ENCODE results near the gene ORM2. TPM values are rescaled to one million over a fixed set of nuclear protein-coding genes. Genes with fewer than 3 reads are reported as not detected.

The ORM2 gene
- total RNA-seq, 1 donor from 2014 or later = not detected

DNA sequence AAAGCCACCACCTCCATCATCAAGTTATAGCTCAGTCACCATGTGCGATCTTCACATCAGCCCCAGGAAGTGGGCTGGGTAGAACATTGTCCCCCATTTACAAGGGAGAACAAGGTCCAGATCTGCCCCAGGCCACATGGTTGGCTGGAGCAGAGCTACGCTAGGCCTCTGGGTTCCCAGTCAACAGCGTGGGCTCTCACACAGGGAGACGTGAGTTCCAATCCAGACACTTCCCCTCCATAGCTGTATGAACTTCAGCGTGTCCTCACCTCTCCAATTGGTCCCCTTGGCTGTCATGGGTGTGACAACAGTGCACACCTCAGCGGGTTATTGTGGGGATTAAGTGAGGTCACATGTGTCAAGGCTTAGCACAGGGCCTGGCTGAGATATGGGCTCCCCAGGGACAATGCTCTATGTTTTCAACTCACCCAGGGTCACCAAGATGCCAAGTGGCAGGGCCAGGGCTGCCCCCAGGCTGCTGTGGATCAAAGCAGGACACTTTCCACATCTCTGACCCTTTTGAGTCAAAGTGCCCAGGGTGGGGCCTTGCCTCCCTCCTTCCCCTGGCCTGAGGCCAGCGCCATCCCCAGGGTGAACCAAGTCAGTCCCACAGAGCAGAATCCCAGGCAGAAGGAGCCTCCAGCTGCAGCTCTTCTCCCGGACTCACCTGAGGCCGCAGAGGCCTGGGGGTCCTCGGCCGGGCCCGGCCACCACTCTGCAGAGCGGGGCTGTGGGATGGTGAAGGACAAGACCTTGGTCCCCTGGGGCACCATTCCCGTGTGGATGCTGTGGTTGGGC lies 38.3 kb downstream of the ORM2 start:
- no peak overlapping the region for H3K27ac Mint-ChIP-seq (ENCODE audit: unreplicated experiment)
- no peaks in the 10 kb centered on the region for H3K79me2 ChIP-seq (ENCODE audit: insufficient read depth, low read length)

DNA sequence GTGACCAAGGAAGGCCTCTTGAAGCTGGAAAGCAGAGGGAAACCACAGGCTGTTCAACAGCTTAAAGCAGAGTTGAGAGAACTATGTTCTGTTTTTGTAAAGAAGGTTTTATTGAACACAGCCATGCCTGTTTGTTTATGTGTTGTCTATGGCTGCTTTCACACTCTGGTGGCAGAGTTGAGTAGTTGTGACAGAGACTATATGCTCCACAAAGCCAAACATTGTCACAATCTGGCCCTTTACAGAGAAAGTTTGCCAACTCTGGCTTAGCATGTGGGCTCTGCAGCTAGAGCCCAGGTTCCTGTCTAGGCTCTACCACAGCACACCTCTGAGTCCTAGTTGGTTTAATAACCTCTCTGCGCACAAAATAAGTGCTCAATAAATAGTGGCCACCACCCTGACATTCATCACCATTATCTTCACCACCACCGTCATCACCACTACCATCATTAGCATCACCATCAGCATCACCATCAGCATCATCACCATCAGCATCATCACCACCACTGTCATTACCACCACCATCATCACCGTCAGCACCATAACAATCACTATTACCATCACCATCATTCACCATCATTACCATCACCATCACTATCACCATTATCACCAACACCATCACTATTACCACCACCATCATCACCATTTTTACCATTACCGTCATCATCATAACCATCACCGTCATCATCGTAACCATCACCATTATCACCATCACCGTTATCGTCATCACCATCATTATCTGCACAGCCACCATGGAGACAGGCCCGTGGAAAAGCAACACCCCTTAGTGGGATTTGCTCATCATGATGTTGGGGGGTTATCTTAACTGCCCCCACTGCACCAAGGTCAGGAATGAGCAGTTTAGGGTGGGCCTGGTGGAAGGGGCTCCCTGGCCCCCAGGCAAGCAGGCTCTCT lies 39.8 kb downstream of the ORM2 start:
- H2AFZ ChIP-seq (ENCODE audit: low read depth, low read length) = no peak overlapping the region
- peaks cover 17% of the 10 kb centered on the region for H3K36me3 Mint-ChIP-seq (ENCODE audit: low read depth, unreplicated experiment)
- H3K9ac ChIP-seq (ENCODE audit: low read length) = no peak overlapping the region
- H3K4me3 Mint-ChIP-seq (ENCODE audit: unreplicated experiment) = no peak overlapping the region
- no peaks in the 10 kb centered on the region for H3K79me2 ChIP-seq (ENCODE audit: insufficient read depth, low read length)
- peaks cover 23% of the 10 kb centered on the region for H3K4me1 ChIP-seq (ENCODE audit: insufficient read depth, low read length)
- no peak overlapping the region for H3K4me2 ChIP-seq (ENCODE audit: low read length)
- no peaks in the 10 kb centered on the region for H3K27me3 ChIP-seq (ENCODE audit: insufficient read depth, low read length)
- peaks cover 2% of the 10 kb centered on the region for H3K36me3 ChIP-seq (ENCODE audit: insufficient read depth, low read length)
- no peaks in the 10 kb centered on the region for H3K9me3 ChIP-seq (ENCODE audit: insufficient read depth, low read depth, low read length)
- FAIRE-seq = no peak
- no peak overlapping the region for H3K27ac ChIP-seq (ENCODE audit: low read depth, low read length)
- peaks cover 11% of the 10 kb centered on the region for H3K4me1 Mint-ChIP-seq (ENCODE audit: low read depth, unreplicated experiment)
- DNase-seq (ENCODE audit: low read depth) = no peak
- H4K20me1 ChIP-seq (ENCODE audit: insufficient read depth, low read length) = peaks cover 5% of the 10 kb centered on the region
- no peaks in the 10 kb centered on the region for H3K27me3 Mint-ChIP-seq (ENCODE audit: low read depth, unreplicated experiment)
- no peak for TF ChIP-seq EZH2 (IDR thresholded peaks at IDR 0.05; ENCODE audit: insufficient read depth, low read length)
- TF ChIP-seq, protein P1, sequence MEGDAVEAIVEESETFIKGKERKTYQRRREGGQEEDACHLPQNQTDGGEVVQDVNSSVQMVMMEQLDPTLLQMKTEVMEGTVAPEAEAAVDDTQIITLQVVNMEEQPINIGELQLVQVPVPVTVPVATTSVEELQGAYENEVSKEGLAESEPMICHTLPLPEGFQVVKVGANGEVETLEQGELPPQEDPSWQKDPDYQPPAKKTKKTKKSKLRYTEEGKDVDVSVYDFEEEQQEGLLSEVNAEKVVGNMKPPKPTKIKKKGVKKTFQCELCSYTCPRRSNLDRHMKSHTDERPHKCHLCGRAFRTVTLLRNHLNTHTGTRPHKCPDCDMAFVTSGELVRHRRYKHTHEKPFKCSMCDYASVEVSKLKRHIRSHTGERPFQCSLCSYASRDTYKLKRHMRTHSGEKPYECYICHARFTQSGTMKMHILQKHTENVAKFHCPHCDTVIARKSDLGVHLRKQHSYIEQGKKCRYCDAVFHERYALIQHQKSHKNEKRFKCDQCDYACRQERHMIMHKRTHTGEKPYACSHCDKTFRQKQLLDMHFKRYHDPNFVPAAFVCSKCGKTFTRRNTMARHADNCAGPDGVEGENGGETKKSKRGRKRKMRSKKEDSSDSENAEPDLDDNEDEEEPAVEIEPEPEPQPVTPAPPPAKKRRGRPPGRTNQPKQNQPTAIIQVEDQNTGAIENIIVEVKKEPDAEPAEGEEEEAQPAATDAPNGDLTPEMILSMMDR (IDR thresholded peaks at IDR 0.05; ENCODE audit: insufficient read depth, low read depth, low read length) = no peak
- no peak overlapping the region for H3K4me3 ChIP-seq (ENCODE audit: insufficient read depth, low read depth, low read length)
- peaks cover 3% of the 10 kb centered on the region for H3K9me3 Mint-ChIP-seq (ENCODE audit: unreplicated experiment)
- no peak overlapping the region for H3K27ac Mint-ChIP-seq (ENCODE audit: unreplicated experiment)

More for the DNA sequence above, 38.3 kb downstream of the ORM2 start:
- no peaks in the 10 kb centered on the region for H3K27me3 ChIP-seq (ENCODE audit: insufficient read depth, low read length)
- TF ChIP-seq EZH2 (IDR thresholded peaks at IDR 0.05; ENCODE audit: insufficient read depth, low read length) = no peak
- TF ChIP-seq, protein P1 (IDR thresholded peaks at IDR 0.05; ENCODE audit: insufficient read depth, low read depth, low read length) = no peak
- no peaks in the 10 kb centered on the region for H3K9me3 ChIP-seq (ENCODE audit: insufficient read depth, low read depth, low read length)
- Mint-ChIP-seq H3K9me3 (ENCODE audit: unreplicated experiment) (peaks cover 3% of the 10 kb centered on the region), H3K4me3 (ENCODE audit: unreplicated experiment) (no peak overlapping the region), H3K4me1 (ENCODE audit: low read depth, unreplicated experiment) (peaks cover 11% of the 10 kb centered on the region), H3K36me3 (ENCODE audit: low read depth, unreplicated experiment) (peaks cover 21% of the 10 kb centered on the region), H3K27me3 (ENCODE audit: low read depth, unreplicated experiment) (no peaks in the 10 kb centered on the region)
- H2AFZ ChIP-seq (ENCODE audit: low read depth, low read length) = no peak overlapping the region
- no peak overlapping the region for H3K4me3 ChIP-seq (ENCODE audit: insufficient read depth, low read depth, low read length)
- no peak overlapping the region for H3K4me2 ChIP-seq (ENCODE audit: low read length)
- peaks cover 5% of the 10 kb centered on the region for H4K20me1 ChIP-seq (ENCODE audit: insufficient read depth, low read length)
- no peak overlapping the region for H3K27ac ChIP-seq (ENCODE audit: low read depth, low read length)
- FAIRE-seq = no peak
- H3K4me1 ChIP-seq (ENCODE audit: insufficient read depth, low read length) = peaks cover 30% of the 10 kb centered on the region
- DNase-seq (ENCODE audit: low read depth) = no peak
- H3K9ac ChIP-seq (ENCODE audit: low read length) = no peak overlapping the region
- H3K36me3 ChIP-seq (ENCODE audit: insufficient read depth, low read length) = peaks cover 2% of the 10 kb centered on the region

Measured in astrocyte (in vitro differentiated cells and primary cell).